T-cell (primary cell): ENCODE data around the gene TUBGCP5. TPM values are rescaled to one million over a fixed set of nuclear protein-coding genes. Genes with fewer than 3 reads are reported as not detected.

Source experiments
- ATAC-seq, 4 experiments: fragments of 200-7000 bp in 3 of 4; fragments of 150-1000 bp in 1 of 4; cut with Tn5 transposase; replicated peaks in 1 of 4; 1 replicate in 3 of 4; 2 replicates in 1 of 4; pipeline ENCODE4 v1.10.0; 2021; ENCODE audit warnings: moderate library complexity in 3 of 4, mild to moderate bottlenecking in 2 of 4, moderate number of reproducible peaks in 1 of 4
- CTCF ChIA-PET, 2 donors: fragments of 300-600 bp; sonication (Branson Sonifier 250); formaldehyde crosslinking; loops; one replicate each; lab custom pipeline; 2022; ENCODE audit warnings: antibody characterized with exemption in 2 of 2; lab: Charles Lee
- POLR2A ChIA-PET, 2 donors: fragments of 300-600 bp; sonication (Branson Sonifier 250); formaldehyde crosslinking; loops; one replicate each; lab custom pipeline; 2022; ENCODE audit warnings: antibody characterized with exemption in 2 of 2; lab: Charles Lee
- DNase-seq, 35 experiments: peaks; one replicate each; pipeline versions ENCODE4 v3.0.0 to v3.0.0-alpha.2; 2013 to 2023
- H3K27ac ChIP-seq: one replicate; pipeline ENCODE4 v1.5.1; 2013; ENCODE audit warnings: low read length
- H3K27me3 ChIP-seq, 2 experiments: replicated peaks in 1 of 2; 1 replicate in 1 of 2; 2 replicates in 1 of 2; pipeline versions ENCODE4 v1.6.1 to v1.7.0; 2013; ENCODE audit warnings: low read length in 1 of 2, mixed read lengths in 1 of 2; ENCODE audit not compliant: control insufficient read depth in 2 of 2, insufficient read depth in 2 of 2; ENCODE audit errors: extremely low read depth in 1 of 2
- H3K36me3 ChIP-seq, 2 donors: 1 replicate in 1 of 2; 2 replicates in 1 of 2; pipeline versions ENCODE4 v1.6.1 to v1.7.0; 2013; ENCODE audit warnings: low read length in 1 of 2; ENCODE audit not compliant: control insufficient read depth in 2 of 2, insufficient read depth in 1 of 2; ENCODE audit errors: extremely low read depth in 1 of 2
- H3K4me1 ChIP-seq, 2 experiments: 1 replicate in 1 of 2; 2 replicates in 1 of 2; pipeline versions ENCODE4 v1.6.1 to v1.7.0; 2013; ENCODE audit warnings: low read length in 2 of 2, mixed read lengths in 1 of 2; ENCODE audit not compliant: insufficient read depth in 2 of 2, control insufficient read depth in 1 of 2; ENCODE audit errors: extremely low read depth in 1 of 2
- H3K4me3 ChIP-seq, 2 donors: 1 replicate in 1 of 2; 2 replicates in 1 of 2; pipeline versions ENCODE4 v1.5.1 to v1.7.0; 2013; ENCODE audit warnings: mild to moderate bottlenecking in 2 of 2, low read length in 1 of 2, moderate library complexity in 1 of 2; ENCODE audit not compliant: control insufficient read depth in 1 of 2; ENCODE audit errors: extremely low read depth in 1 of 2
- H3K9me3 ChIP-seq: 2 replicates; pipeline ENCODE4 v1.7.0; 2013
- H3K27ac Mint-ChIP-seq, 2 donors: one replicate each; pipeline ENCODE4 v1.8.0; 2020 to 2021; ENCODE audit warnings: mild to moderate bottlenecking in 2 of 2, mixed read lengths in 2 of 2
- H3K27me3 Mint-ChIP-seq, 2 donors: one replicate each; pipeline ENCODE4 v1.8.0; 2021 to 2022; ENCODE audit warnings: mixed read lengths in 2 of 2
- H3K36me3 Mint-ChIP-seq: one replicate; pipeline ENCODE4 v1.8.0; 2021; ENCODE audit warnings: mixed read lengths
- H3K4me1 Mint-ChIP-seq, 3 donors: one replicate each; pipeline ENCODE4 v1.8.0; 2020 to 2022; ENCODE audit warnings: mixed read lengths in 3 of 3, mild to moderate bottlenecking in 1 of 3
- H3K4me3 Mint-ChIP-seq, 3 donors: one replicate each; pipeline ENCODE4 v1.8.0; 2020 to 2022; ENCODE audit warnings: mild to moderate bottlenecking in 3 of 3, mixed read lengths in 3 of 3, moderate library complexity in 3 of 3
- H3K9me3 Mint-ChIP-seq, 3 donors: one replicate each; pipeline ENCODE4 v1.8.0; 2020 to 2022; ENCODE audit warnings: mixed read lengths in 3 of 3
- WGBS: methylation state at CpG from one replicate; pipeline ENCODE4 v1.1.5; 2013; ENCODE audit warnings: missing lambda C conversion rate; ENCODE audit not compliant: insufficient coverage; 5-methylcytosine and 5-hydroxymethylcytosine counted together
- total RNA-seq, 35 experiments: library from RNA in 6 of 35; stranded (reverse) in 6 of 35; fragments of 120-200 nt in 1 of 35; gene quantifications; one replicate each; pipeline versions ENCODE4 v1.2.1 to v1.2.4 and lab custom pipeline; 2013 to 2026

TUBGCP5 gene
- total RNA-seq, 5 donors from 2014 or later (not counting 1 experiment from before 2014, with no cell fraction given): 17.1 to 23.4 (median 20.4) TPM

- ATAC-seq (no peak), DNase-seq (no peak)
- POLR2A ChIA-PET: no interaction called here
- Histone ChIP-seq H3K4me3 (no peak overlapping the region), H3K36me3 (no peaks in the 10 kb centered on the region), H3K27me3 (peaks cover 0 to 8% of the 10 kb centered on the region in 2 experiments), H3K27ac (no peak overlapping the region), H3K4me1 (no peaks in the 10 kb centered on the region), H3K9me3 (no peaks in the 10 kb centered on the region)
- CTCF ChIA-PET: interaction anchor here in 1 of 2 donors (0.5 kb wide), 1 partner anchor 20 kb away, joined by 3 read pairs; no protein-coding TSS in a partner anchor
- H3K4me1 Mint-ChIP-seq: no peaks in the 10 kb centered on the region
- no peak overlapping the region for H3K27ac Mint-ChIP-seq
- no peaks in the 10 kb centered on the region for H3K36me3 Mint-ChIP-seq
- 82% methylated on average over 5 of the region's 5 CpGs for WGBS
- peaks cover 3 to 7% of the 10 kb centered on the region in 2 donors for H3K27me3 Mint-ChIP-seq
- no peak overlapping the region for H3K4me3 Mint-ChIP-seq
- H3K9me3 Mint-ChIP-seq: peaks cover 5 to 6% (median 6%) of the 10 kb centered on the region in 3 donors
These were observed 24.8 kb upstream of the TUBGCP5 start for GRCh38 chr15:23064156-23064555.

GRCh38 chr15:23057707-23058106 is 18.3 kb upstream of the TUBGCP5 start:
- Histone ChIP-seq H3K27me3 (peaks cover 0 to 13% of the 10 kb centered on the region in 2 experiments), H3K9me3 (no peaks in the 10 kb centered on the region), H3K4me3 (no peak overlapping the region), H3K36me3 (no peaks in the 10 kb centered on the region), H3K27ac (no peak overlapping the region), H3K4me1 (no peaks in the 10 kb centered on the region)
- Mint-ChIP-seq H3K27ac (no peak overlapping the region), H3K36me3 (no peaks in the 10 kb centered on the region), H3K27me3 (peaks cover 15 to 20% of the 10 kb centered on the region in 2 donors), H3K9me3 (peaks cover 4% of the 10 kb centered on the region in 3 donors), H3K4me1 (no peaks in the 10 kb centered on the region), H3K4me3 (no peak overlapping the region)
- ChIA-PET CTCF (no interaction called here), POLR2A (no interaction called here)
- no peak for ATAC-seq
- no peak for DNase-seq

GRCh38 chr15:23055316-23055715 is 15.9 kb upstream of the TUBGCP5 start:
- Mint-ChIP-seq H3K9me3 (no peaks in the 10 kb centered on the region), H3K4me3 (no peak overlapping the region), H3K27me3 (peaks cover 15 to 18% of the 10 kb centered on the region in 2 donors), H3K27ac (no peak overlapping the region), H3K4me1 (no peaks in the 10 kb centered on the region), H3K36me3 (no peaks in the 10 kb centered on the region)
- Histone ChIP-seq H3K4me3 (no peak overlapping the region), H3K27me3 (peaks cover 0 to 9% of the 10 kb centered on the region in 2 experiments), H3K4me1 (no peaks in the 10 kb centered on the region), H3K27ac (no peak overlapping the region), H3K9me3 (no peaks in the 10 kb centered on the region), H3K36me3 (no peaks in the 10 kb centered on the region)
- ChIA-PET POLR2A (no interaction called here), CTCF (no interaction called here)
- ATAC-seq (no peak), DNase-seq (no peak)
- WGBS: 69% methylated on average over 3 of the region's 5 CpGs

GRCh38 chr15:23052522-23052921 is 13.2 kb upstream of the TUBGCP5 start:
- 100% methylated on average over 1 of the region's 2 CpGs for WGBS
- H3K4me3 ChIP-seq: no peak overlapping the region
- DNase-seq: no peak
- H3K4me1 Mint-ChIP-seq: no peaks in the 10 kb centered on the region
- no peak overlapping the region for H3K4me3 Mint-ChIP-seq
- H3K27ac Mint-ChIP-seq: no peak overlapping the region
- H3K4me1 ChIP-seq: no peaks in the 10 kb centered on the region
- ChIA-PET CTCF (no interaction called here), POLR2A (no interaction called here)
- H3K36me3 ChIP-seq: no peaks in the 10 kb centered on the region
- H3K27me3 Mint-ChIP-seq: peaks cover 12 to 17% of the 10 kb centered on the region in 2 donors
- no peaks in the 10 kb centered on the region for H3K36me3 Mint-ChIP-seq
- ATAC-seq: no peak
- H3K9me3 Mint-ChIP-seq: no peaks in the 10 kb centered on the region
- peaks cover 0 to 6% of the 10 kb centered on the region in 2 experiments for H3K27me3 ChIP-seq
- H3K9me3 ChIP-seq: no peaks in the 10 kb centered on the region
- H3K27ac ChIP-seq: no peak overlapping the region

GRCh38 chr15:23050708-23051107 is 11.3 kb upstream of the TUBGCP5 start:
- peaks cover 0 to 4% of the 10 kb centered on the region in 2 experiments for H3K27me3 ChIP-seq
- Mint-ChIP-seq H3K36me3 (no peaks in the 10 kb centered on the region), H3K27me3 (peaks cover 4 to 8% of the 10 kb centered on the region in 2 donors), H3K9me3 (no peaks in the 10 kb centered on the region), H3K27ac (no peak overlapping the region), H3K4me3 (no peak overlapping the region), H3K4me1 (no peaks in the 10 kb centered on the region)
- ATAC-seq: peak in 1 of 4 experiments; percentile 22
- WGBS: no CpG with 5 or more reads among the region's 1 CpG
- ChIA-PET POLR2A (no interaction called here), CTCF (no interaction called here)
- DNase-seq: no peak
- H3K27ac ChIP-seq: no peak overlapping the region
- H3K4me3 ChIP-seq: no peak overlapping the region
- H3K9me3 ChIP-seq: no peaks in the 10 kb centered on the region
- no peaks in the 10 kb centered on the region for H3K36me3 ChIP-seq
- H3K4me1 ChIP-seq: no peaks in the 10 kb centered on the region

GRCh38 chr15:23049984-23050628 is 10.7 kb upstream of the TUBGCP5 start:
- Mint-ChIP-seq H3K27ac (no peak overlapping the region), H3K4me1 (no peaks in the 10 kb centered on the region), H3K36me3 (no peaks in the 10 kb centered on the region), H3K4me3 (no peak overlapping the region), H3K9me3 (no peaks in the 10 kb centered on the region), H3K27me3 (peaks cover 0 to 3% of the 10 kb centered on the region in 2 donors)
- ATAC-seq (no peak), DNase-seq (no peak)
- WGBS: 98% methylated on average over 9 of the region's 16 CpGs
- Histone ChIP-seq H3K4me3 (no peak overlapping the region), H3K36me3 (no peaks in the 10 kb centered on the region), H3K27me3 (no peaks in the 10 kb centered on the region), H3K27ac (no peak overlapping the region), H3K4me1 (no peaks in the 10 kb centered on the region), H3K9me3 (no peaks in the 10 kb centered on the region)
- ChIA-PET CTCF (no interaction called here), POLR2A (no interaction called here)
